KOPT-K1 (cell line): ENCODE data around the gene PRKCB.

Experiments
- H3K27ac ChIP-seq: fragments of 200-600 bp; sonication (generic); 2 replicates; pipeline ENCODE4 v1.5.1; 2016; ENCODE audit warnings: antibody characterized with exemption, mild to moderate bottlenecking, low read depth, low read length; ENCODE audit not compliant: poor library complexity, severe bottlenecking
- H3K36me3 ChIP-seq: fragments of 200-600 bp; sonication (generic); 2 replicates; pipeline ENCODE4 v1.5.1; 2017; ENCODE audit warnings: antibody characterized with exemption, mild to moderate bottlenecking, low read length, moderate library complexity; ENCODE audit not compliant: insufficient read depth
- H3K9me3 ChIP-seq: fragments of 200-600 bp; sonication (generic); 2 replicates; pipeline ENCODE4 v1.5.1; 2017; ENCODE audit warnings: antibody characterized with exemption, low read length, mild to moderate bottlenecking; ENCODE audit not compliant: insufficient read depth, poor library complexity, severe bottlenecking

The PRKCB gene

GRCh38 chr16:24045641-24046040 lies 209.9 kb downstream of the PRKCB start:
- Histone ChIP-seq H3K27ac (no peak overlapping the region), H3K9me3 (no peaks in the 10 kb centered on the region), H3K36me3 (peaks cover 33% of the 10 kb centered on the region)

- Histone ChIP-seq H3K27ac (no peak overlapping the region), H3K36me3 (peaks cover 38% of the 10 kb centered on the region), H3K9me3 (no peaks in the 10 kb centered on the region)
Observed at GRCh38 chr16:24046442-24046841, 210.7 kb downstream of the PRKCB start.

- Histone ChIP-seq H3K9me3 (no peaks in the 10 kb centered on the region), H3K27ac (no peak overlapping the region), H3K36me3 (peaks cover 37% of the 10 kb centered on the region)
Observed at GRCh38 chr16:24049113-24049512, 213.3 kb downstream of the PRKCB start.

- Histone ChIP-seq H3K27ac (no peak overlapping the region), H3K36me3 (peaks cover 34% of the 10 kb centered on the region; the same call in 1 of the 2 replicates), H3K9me3 (no peaks in the 10 kb centered on the region)
Observed at GRCh38 chr16:24051125-24051524, 215.3 kb downstream of the PRKCB start.

GRCh38 chr16:24052329-24053098 lies 216.7 kb downstream of the PRKCB start:
- peaks cover 41% of the 10 kb centered on the region; the same call in 1 of the 2 replicates for H3K36me3 ChIP-seq
- H3K27ac ChIP-seq, result no peak overlapping the region
- no peaks in the 10 kb centered on the region for H3K9me3 ChIP-seq

GRCh38 chr16:24053099-24053946 lies 217.5 kb downstream of the PRKCB start:
- Histone ChIP-seq H3K36me3 (peaks cover 41% of the 10 kb centered on the region; the same call in 1 of the 2 replicates), H3K9me3 (no peaks in the 10 kb centered on the region), H3K27ac (no peak overlapping the region)

- H3K9me3 ChIP-seq, result no peaks in the 10 kb centered on the region
- no peak overlapping the region for H3K27ac ChIP-seq
- peaks cover 30% of the 10 kb centered on the region; the same call in 1 of the 2 replicates for H3K36me3 ChIP-seq
Observed at GRCh38 chr16:24054741-24055491, 219.1 kb downstream of the PRKCB start.

GRCh38 chr16:24062270-24062817 lies 226.6 kb downstream of the PRKCB start:
- no peak overlapping the region for H3K27ac ChIP-seq
- H3K9me3 ChIP-seq, result no peaks in the 10 kb centered on the region
- peaks cover 11% of the 10 kb centered on the region; the same call in 1 of the 2 replicates for H3K36me3 ChIP-seq

- Histone ChIP-seq H3K36me3 (no peaks in the 10 kb centered on the region), H3K9me3 (no peaks in the 10 kb centered on the region), H3K27ac (no peak overlapping the region)
Observed at GRCh38 chr16:24069036-24069590, 233.3 kb downstream of the PRKCB start.

- Histone ChIP-seq H3K36me3 (no peaks in the 10 kb centered on the region), H3K27ac (no peak overlapping the region), H3K9me3 (no peaks in the 10 kb centered on the region)
Observed at GRCh38 chr16:24070851-24071250, 235.1 kb downstream of the PRKCB start.

- H3K36me3 ChIP-seq, result no peaks in the 10 kb centered on the region
- no peak overlapping the region for H3K27ac ChIP-seq
- H3K9me3 ChIP-seq, result no peaks in the 10 kb centered on the region
Observed at GRCh38 chr16:24071666-24072360, 236.0 kb downstream of the PRKCB start.

GRCh38 chr16:24073321-24073720 lies 237.5 kb downstream of the PRKCB start:
- Histone ChIP-seq H3K9me3 (no peaks in the 10 kb centered on the region), H3K27ac (no peak overlapping the region), H3K36me3 (no peaks in the 10 kb centered on the region)

GRCh38 chr16:24074574-24074973 lies 238.8 kb downstream of the PRKCB start:
- H3K36me3 ChIP-seq, result no peaks in the 10 kb centered on the region
- no peaks in the 10 kb centered on the region for H3K9me3 ChIP-seq
- no peak overlapping the region for H3K27ac ChIP-seq

- Histone ChIP-seq H3K9me3 (no peaks in the 10 kb centered on the region), H3K36me3 (no peaks in the 10 kb centered on the region), H3K27ac (no peak overlapping the region)
Observed at GRCh38 chr16:24075302-24075701, 239.5 kb downstream of the PRKCB start.
